ENCODE results near the gene HSD17B8. TPM values are rescaled to one million over a fixed set of nuclear protein-coding genes. Genes with fewer than 3 reads are reported as not detected.

The HSD17B8 gene
- total RNA-seq, 4 donors from 2014 or later = 7.9 to 28.3 (median 14.3) TPM

GRCh38 chr6:33213989-33214335 lies 9.5 kb downstream of the HSD17B8 start:
- intact Hi-C loops (cut with DNase I; ENCODE audit: low total_unique reads) = no loop called here
- H3K27ac ChIP-seq = peak overlapping the region in 2 of 4 donors; percentile 6 to 18

GRCh38 chr6:33215271-33216116 lies 11.0 kb downstream of the HSD17B8 start:
- TF ChIP-seq POLR2A (IDR thresholded peaks at IDR 0.05) (no peak), CTCF (IDR thresholded peaks at IDR 0.05 in 4 of 5, conservative IDR thresholded peaks at IDR 0.05 in 1 of 5) (no peak)
- Histone ChIP-seq H3K4me3 (no peak overlapping the region), H3K4me1 (peaks cover 15 to 17% of the 10 kb centered on the region in 2 donors), H3K27ac (no peak overlapping the region), H3K27me3 (peaks cover 0 to 2% (median 0%) of the 10 kb centered on the region in 3 donors), H3K9me3 (no peaks in the 10 kb centered on the region), H3K36me3 (peaks cover 0 to 5% of the 10 kb centered on the region in 2 donors)
- intact Hi-C loops (cut with DNase I; ENCODE audit: low total_unique reads) (no loop called here), in situ Hi-C loops (cut with MboI; ENCODE audit: low sequenced_read_pairs in 4 of 4) (no loop called here)
- DNase-seq = no peak
- ATAC-seq = no peak

More at GRCh38 chr6:33213989-33214335, 9.5 kb downstream of the HSD17B8 start:
- peaks cover 15 to 18% of the 10 kb centered on the region in 2 donors for H3K4me1 ChIP-seq
- TF ChIP-seq POLR2A (IDR thresholded peaks at IDR 0.05) (no peak), CTCF (IDR thresholded peaks at IDR 0.05 in 4 of 5, conservative IDR thresholded peaks at IDR 0.05 in 1 of 5) (no peak)
- H3K36me3 ChIP-seq = peaks cover 0 to 16% of the 10 kb centered on the region in 2 donors
- in situ Hi-C loops (cut with MboI; ENCODE audit: low sequenced_read_pairs in 4 of 4) = no loop called here
- ATAC-seq (no peak), DNase-seq (no peak)
- no peaks in the 10 kb centered on the region for H3K9me3 ChIP-seq
- H3K4me3 ChIP-seq = peak overlapping the region; percentile 30 to 61 (median 52)
- H3K27me3 ChIP-seq = peaks cover 0 to 2% (median 0%) of the 10 kb centered on the region in 3 donors

GRCh38 chr6:33216117-33216649 lies 11.7 kb downstream of the HSD17B8 start:
- intact Hi-C loops (cut with DNase I; ENCODE audit: low total_unique reads) (no loop called here), in situ Hi-C loops (cut with MboI; ENCODE audit: low sequenced_read_pairs in 4 of 4) (no loop called here)
- Histone ChIP-seq H3K27ac (no peak overlapping the region), H3K4me1 (peaks cover 15 to 17% of the 10 kb centered on the region in 2 donors), H3K9me3 (no peaks in the 10 kb centered on the region), H3K36me3 (no peaks in the 10 kb centered on the region), H3K4me3 (no peak overlapping the region), H3K27me3 (peaks cover 0 to 2% (median 0%) of the 10 kb centered on the region in 3 donors)
- TF ChIP-seq CTCF (IDR thresholded peaks at IDR 0.05 in 4 of 5, conservative IDR thresholded peaks at IDR 0.05 in 1 of 5) (no peak), POLR2A (IDR thresholded peaks at IDR 0.05) (no peak)
- DNase-seq (no peak), ATAC-seq (no peak)

- ATAC-seq = no peak
- in situ Hi-C loops (cut with MboI; ENCODE audit: low sequenced_read_pairs in 4 of 4) = no loop called here
- DNase-seq = no peak
- intact Hi-C loops (cut with DNase I; ENCODE audit: low total_unique reads) = no loop called here
- no peak overlapping the region for H3K4me3 ChIP-seq
- H3K36me3 ChIP-seq = no peaks in the 10 kb centered on the region
- H3K27ac ChIP-seq = no peak overlapping the region
- H3K4me1 ChIP-seq = peaks cover 15 to 17% of the 10 kb centered on the region in 2 donors
- H3K27me3 ChIP-seq = peaks cover 0 to 2% (median 0%) of the 10 kb centered on the region in 3 donors
- no peaks in the 10 kb centered on the region for H3K9me3 ChIP-seq
- TF ChIP-seq POLR2A (IDR thresholded peaks at IDR 0.05) (no peak), CTCF (IDR thresholded peaks at IDR 0.05 in 4 of 5, conservative IDR thresholded peaks at IDR 0.05 in 1 of 5) (no peak)
Measured at GRCh38 chr6:33217246-33217645, 12.8 kb downstream of the HSD17B8 start.

Measured in gastrocnemius medialis (tissue), 4 donors.